Skin epidermis (tissue), 12 donors: Measurements from ENCODE around the gene DGKI.
"Not testable (repeated sequence)": the region's sequence is repeated elsewhere in the genome, so short reads cannot be mapped to it uniquely, and the experiment has no call there.

Source experiments
- H3K27ac ChIP-seq, 21 experiments: fragments of 200-600 bp; sonication (generic) in 11 of 21; one replicate each; pipeline ENCODE4 v1.5.0; 2020; ENCODE audit warnings: mild to moderate bottlenecking in 3 of 21, inconsistent platforms in 2 of 21, moderate library complexity in 2 of 21
- H3K4me3 ChIP-seq, 7 experiments: fragments of 200-600 bp; sonication (generic) in 2 of 7; one replicate each; pipeline ENCODE4 v1.5.0; 2020; ENCODE audit warnings: inconsistent platforms in 2 of 7, mild to moderate bottlenecking in 2 of 7, moderate library complexity in 1 of 7

DGKI gene

DNA sequence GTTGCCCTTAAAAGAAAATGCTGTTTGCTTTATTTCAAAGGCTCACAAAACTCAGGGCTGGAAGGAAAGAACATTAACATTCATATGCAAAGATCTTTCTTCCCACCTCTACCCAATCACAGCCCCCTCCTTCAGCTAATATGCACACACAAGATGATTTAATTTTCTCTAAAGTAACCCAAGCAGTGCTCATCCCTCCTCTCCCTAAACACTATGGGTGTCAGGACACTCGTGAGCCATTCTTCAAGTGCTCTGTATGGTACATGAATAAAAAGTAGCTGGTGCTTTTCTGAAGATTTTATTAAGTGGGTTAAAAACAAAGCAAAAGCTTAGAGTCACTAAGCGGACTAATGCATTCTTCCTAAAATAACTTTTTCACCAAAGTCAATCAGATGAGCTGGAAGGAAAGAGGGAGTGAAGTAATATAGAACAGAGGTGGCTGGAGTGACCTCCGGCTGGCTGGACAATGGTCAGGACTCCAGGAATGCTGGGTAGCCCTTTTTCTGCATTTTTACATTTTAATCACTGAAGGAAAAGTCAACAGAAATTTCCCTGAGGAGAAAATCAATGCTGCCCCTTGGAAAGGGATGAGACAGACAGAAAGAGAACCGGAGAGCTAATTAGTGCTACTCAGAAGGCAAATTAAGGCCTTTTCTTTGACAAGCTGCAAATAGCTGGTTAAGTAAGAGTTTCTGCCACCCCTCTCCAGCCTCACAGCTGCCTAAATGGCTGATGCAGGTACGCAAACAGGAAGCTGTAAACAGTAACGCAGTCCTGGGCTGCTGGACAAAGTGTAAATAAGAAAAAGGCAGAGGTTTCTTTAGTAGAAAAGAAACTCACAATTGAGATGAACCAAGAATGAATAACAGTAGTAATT is 6.6 kb downstream of the DGKI start:
- no peak overlapping the region for H3K4me3 ChIP-seq
- H3K27ac ChIP-seq: no peak overlapping the region

DNA sequence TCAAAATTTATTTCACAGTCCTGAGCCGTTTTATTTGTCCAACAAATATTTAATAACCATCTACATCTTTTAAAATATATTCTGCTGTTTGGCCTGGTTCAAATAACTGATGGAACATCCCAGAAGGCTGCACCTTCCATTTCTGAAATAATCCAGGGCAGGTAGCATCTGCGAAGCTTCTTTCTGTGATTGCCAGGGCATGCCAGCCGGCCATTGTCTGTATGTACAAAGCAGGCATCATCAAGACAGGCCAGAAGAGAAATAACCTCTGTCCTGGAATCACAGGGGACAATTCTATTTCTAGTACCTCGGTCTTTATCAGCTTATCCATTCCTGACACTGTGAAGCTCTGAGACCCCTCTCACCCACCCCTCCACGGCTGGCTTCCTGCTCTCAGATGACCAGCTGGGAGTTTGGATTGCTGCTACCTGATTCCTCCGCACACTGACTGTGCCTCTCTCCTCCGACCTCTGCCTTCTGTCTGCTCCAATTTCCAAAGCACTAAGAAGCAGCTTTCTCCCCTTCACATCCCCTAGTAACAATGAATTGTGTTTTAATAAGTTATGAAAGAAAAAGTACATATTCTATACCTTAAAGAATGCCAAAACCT is 8.0 kb downstream of the DGKI start:
- Histone ChIP-seq H3K27ac (no peak overlapping the region), H3K4me3 (no peak overlapping the region)

DNA sequence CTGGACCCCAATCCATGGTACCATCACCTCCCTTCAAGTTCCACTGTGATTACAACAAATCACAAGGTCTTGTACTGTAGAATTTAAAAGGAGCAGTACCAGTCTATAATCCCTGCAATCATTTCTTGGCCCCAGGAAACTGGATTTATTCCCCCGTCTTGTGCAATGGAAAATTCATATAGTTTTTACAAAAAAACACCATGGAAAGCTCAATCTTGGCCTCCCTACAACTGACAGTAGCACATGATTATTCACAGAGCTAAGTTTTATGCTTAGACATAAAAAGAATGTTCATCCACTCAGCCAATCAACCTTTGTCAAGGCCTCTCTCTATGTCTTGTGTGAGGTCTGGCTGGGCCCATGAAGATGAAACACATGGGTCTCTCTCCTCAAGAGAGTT is 10.2 kb downstream of the DGKI start:
- H3K27ac ChIP-seq: no peak overlapping the region

DNA sequence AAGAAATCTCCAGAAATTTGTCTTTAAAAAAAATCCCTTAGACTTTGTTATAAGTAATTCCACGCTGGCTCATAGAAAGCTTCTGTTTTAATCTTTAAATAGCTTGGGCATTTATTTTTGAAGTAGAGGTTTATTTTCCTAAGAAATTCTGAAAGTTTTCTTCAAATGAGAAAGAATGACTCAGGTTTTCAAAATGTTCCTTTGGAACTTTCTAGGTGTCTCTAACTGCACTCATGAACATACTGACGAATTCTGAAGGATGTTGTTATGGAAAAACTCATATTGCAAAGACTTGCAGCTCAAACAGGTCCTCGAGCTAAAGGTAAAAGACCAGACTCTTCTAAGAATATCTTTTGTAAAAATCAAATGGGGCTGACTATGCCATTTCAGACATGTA is 10.7 kb downstream of the DGKI start:
- Histone ChIP-seq H3K27ac (no peak overlapping the region), H3K4me3 (no peak overlapping the region)

More for the DNA sequence above, 10.2 kb downstream of the DGKI start:
- no peak overlapping the region for H3K4me3 ChIP-seq

DNA sequence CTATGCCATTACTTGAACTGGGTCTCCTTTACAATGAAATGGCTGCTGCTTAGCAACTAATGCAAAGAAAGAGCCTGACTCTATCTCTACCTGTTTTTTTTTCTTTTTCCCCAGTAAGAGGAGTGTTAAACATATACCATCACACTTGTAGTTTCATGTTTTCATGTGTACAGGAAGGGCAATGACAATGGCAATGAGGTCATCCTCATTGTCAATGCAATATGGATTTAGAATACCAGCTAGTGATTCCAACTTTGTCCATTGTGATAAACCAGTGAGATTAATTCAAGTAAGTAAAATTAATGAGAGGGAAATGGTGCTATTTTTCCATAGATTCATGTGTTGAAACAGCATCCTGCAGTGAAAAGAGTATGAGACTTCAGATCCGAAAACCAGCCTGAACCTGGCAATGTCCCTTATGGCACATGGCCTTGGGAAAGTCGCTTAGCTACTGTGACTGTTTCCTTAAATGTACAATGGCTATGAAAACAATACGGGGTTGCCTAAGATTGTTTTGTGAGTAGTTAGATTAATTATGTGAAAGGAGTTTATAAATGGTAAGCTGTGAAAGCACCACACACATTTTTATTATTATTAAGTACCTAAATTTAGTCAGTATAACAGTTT is 11.2 kb downstream of the DGKI start:
- H3K27ac ChIP-seq: no peak overlapping the region
- no peak overlapping the region for H3K4me3 ChIP-seq

DNA sequence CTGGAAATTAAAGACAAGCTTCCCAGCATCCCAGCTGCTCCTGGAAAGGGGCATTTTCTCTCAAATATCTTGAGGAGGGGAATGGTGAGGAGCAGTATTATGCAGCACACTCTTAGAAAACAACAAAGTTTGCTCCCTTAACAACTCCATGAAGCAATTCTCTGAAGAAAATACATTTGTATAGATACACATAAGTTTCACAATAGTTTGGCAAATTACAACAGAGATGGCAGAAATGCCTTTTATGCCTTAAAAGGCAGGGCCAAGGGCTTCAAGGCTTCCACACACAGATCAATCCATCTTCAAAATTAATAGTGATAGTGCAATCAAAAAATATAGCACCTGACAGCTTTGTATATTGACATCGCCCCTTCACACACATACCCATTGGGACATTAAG is 12.2 kb downstream of the DGKI start:
- no peak overlapping the region for H3K27ac ChIP-seq
- H3K4me3 ChIP-seq: no peak overlapping the region

DNA sequence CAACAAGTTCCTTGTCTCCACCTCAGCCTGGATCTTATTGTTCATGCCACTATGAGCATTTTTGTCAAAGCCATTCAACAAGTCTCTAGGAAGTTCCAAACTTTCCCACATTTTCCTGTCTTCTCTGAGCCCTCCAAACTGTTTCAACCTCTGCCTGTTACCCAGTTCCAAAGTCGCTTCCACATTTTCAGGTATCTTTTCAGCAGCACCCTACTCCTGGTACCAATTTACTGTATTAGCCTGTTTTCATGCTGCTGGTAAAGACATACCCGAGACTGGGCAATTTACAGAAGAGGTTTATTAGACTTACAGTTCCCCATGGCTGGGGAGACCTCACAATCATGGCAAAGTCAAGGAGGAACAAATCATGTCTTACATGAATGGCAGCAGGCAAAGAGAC is 13.8 kb downstream of the DGKI start:
- H3K4me3 ChIP-seq, H3K27ac ChIP-seq: not testable (repeated sequence)

DNA sequence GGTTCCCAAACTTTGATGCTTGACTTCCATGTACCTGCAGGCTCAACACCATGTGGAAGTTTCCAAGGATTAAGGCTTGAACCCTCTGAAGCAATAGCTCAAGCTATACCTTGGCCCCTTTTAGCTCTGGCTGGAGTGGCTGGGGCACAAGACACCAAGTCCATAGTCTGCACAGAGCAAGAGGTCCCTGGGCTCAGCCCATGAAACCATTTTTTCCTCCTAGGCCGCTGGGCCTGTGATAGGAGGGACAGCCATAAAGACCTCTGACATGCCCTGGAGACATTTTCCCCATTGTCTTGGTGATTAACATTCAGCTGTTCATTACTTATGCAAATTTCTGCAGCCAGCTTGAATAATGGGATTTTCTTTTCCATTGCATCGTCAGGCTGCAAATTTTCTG is 14.4 kb downstream of the DGKI start:
- H3K4me3 ChIP-seq: no peak overlapping the region

DNA sequence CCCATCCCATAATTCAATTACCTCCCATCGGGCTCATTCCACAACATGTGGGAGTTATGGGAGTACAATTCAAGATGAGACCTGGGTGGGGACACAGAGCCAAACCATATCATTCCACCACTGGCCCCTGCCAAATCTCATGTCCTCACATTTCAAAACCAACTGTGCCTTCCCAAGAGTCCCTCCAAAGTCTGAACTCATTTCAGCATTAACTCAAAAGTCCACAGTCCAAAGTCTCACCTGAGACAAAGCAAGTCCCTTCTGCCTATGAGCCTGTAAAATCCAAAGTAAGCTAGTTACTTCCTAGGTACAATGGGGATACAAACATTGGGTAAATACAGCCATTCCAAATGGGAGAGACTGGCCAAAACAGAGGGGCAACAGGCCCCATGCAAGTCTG is 15.2 kb downstream of the DGKI start:
- not testable (repeated sequence) for H3K27ac ChIP-seq, H3K4me3 ChIP-seq

More for the DNA sequence above, 14.4 kb downstream of the DGKI start:
- H3K27ac ChIP-seq: no peak overlapping the region

DNA sequence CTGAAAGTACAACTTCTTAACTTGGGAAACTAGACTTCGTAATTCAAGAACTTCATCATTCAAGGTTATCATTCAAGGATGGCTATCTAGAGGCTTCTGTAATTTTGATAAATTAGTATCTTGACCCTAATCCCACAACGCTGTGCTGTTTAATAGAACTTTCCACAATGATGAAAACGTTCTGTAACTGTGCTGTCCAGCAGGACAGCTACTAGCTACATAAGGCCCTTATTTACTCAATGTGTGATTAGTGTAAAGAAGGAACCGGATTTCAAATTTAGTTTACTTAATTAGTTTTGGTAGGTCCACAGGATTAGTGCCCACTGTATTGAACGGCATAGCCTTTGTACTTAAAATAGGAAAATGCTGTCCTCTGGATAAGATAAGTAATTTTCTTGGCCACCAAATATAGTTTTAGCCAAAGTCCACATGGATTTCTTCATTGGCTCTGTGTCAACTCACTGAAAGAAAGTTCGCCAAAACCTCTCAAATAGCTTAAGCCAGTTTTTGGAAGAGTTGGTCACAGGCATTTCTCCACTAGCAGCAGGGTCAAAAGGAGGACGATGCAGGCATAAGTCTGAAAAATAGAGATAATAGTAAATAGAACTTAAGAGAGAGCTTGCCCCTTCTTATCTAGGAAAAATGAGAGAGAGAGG is 17.3 kb downstream of the DGKI start:
- no peak overlapping the region for H3K27ac ChIP-seq

DNA sequence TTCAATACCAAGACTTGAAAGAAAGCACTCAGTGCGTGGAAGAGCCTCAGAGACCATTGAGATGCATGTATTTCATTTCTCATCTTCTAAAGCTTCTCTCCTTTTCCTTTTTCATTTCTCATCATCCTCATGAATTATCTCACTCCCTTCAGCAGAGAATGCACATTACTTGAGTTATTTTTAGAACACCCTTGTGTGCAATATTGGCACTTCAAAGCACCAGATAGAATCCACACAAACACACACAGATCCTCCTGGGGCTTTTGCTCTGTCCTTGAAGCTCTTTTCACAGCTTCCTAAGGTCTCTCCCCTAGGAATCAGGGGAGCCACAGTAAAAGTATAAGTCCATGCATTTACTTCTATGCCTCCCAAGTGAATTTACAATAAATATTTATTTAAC is 18.3 kb downstream of the DGKI start:
- Histone ChIP-seq H3K4me3 (no peak overlapping the region), H3K27ac (no peak overlapping the region)

More for the DNA sequence above, 17.3 kb downstream of the DGKI start:
- no peak overlapping the region for H3K4me3 ChIP-seq

DNA sequence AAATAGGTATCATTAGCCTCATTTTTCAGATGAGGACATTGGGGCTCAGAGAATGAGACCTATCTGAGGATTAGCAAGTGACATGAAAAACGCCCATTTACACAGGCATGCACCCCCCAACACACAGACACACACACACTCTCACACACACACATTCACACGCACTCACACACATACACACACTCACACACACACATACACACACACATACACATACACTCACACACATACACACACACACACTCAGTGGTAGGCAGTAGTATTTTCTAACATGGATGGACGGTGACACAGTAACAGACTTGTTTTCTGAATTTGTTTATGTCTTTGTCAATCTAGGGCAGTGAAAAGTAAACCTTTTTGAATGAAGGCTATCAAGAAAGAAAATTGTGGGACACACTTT is 21.3 kb downstream of the DGKI start:
- Histone ChIP-seq H3K27ac (no peak overlapping the region), H3K4me3 (no peak overlapping the region)

DNA sequence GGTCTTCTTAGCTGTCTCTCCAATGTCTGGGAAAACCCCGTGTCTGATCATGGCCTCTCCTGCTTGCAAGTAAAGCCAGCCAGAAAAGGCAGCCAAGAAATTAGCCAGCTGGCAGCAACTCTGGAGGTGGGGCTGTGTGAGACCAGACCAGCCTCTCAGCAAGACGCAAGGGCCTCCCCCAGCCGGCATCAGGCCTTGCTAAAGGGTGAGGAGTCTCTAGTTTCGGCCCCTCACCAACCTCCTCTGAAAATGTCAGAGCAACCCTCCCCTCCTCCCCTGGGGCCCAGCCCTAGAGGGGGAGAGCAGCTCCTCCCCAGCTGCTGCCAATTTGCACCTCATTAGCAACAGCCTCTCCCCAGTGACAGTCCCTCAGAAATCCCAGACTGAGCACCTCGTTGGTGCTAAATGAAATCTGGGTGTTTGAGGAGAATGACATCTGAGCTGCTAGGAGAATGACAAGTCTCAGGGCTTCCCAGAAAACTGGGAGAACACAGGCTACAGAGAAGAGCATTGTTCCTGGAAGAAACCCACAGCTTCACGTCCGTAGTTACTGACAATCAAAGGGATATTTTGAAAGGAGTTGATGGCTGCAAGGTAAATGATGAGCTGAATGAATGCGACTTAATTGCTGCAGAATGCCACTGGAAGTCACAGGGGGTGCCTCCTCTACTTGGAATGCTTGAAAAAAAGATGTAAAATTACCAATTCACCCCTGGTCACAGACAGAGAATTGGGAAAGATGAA is 25.9 kb downstream of the DGKI start:
- Histone ChIP-seq H3K27ac (peak overlapping the region in 1 of 21 experiments; percentile 30), H3K4me3 (no peak overlapping the region)

DNA sequence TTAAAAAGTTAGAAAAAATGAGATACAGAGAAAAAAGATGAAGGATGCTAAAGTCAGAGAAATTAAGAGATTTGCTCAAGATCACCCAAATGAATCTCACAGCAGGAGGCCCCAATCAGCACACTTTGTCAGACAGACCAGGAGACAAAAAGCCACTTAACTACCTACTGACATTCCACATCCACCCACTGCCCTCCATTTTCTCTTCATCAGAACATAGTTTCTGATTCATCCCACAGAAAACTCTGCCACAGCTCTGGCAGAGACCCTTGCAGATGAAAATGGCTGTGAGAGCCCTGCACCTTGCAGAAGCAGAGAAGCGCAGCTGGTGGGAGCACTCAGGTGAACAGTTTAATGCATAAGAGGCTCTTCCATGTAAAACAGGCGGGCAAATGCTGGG is 26.6 kb downstream of the DGKI start:
- H3K27ac ChIP-seq: peak overlapping the region in 1 of 21 experiments; percentile 30
- no peak overlapping the region for H3K4me3 ChIP-seq

DNA sequence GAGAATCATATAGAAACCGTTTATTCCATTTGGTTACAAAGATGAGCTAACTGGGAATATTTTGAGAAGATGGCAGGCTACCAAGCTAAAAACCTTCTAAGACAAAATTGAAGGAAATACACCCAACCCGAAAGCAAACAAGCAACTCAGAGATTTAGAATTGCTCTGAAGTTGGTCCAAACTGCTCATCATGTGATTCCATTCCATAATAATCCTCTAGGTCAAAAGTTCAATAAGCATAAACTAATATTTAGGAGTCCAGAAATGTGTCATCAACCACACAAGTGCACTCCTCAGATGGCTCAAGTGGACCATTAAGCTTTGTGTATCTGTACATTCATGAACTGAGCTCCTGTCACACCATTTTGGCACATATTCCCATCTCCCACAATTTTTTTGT is 28.7 kb downstream of the DGKI start:
- no peak overlapping the region for H3K27ac ChIP-seq
- no peak overlapping the region for H3K4me3 ChIP-seq

DNA sequence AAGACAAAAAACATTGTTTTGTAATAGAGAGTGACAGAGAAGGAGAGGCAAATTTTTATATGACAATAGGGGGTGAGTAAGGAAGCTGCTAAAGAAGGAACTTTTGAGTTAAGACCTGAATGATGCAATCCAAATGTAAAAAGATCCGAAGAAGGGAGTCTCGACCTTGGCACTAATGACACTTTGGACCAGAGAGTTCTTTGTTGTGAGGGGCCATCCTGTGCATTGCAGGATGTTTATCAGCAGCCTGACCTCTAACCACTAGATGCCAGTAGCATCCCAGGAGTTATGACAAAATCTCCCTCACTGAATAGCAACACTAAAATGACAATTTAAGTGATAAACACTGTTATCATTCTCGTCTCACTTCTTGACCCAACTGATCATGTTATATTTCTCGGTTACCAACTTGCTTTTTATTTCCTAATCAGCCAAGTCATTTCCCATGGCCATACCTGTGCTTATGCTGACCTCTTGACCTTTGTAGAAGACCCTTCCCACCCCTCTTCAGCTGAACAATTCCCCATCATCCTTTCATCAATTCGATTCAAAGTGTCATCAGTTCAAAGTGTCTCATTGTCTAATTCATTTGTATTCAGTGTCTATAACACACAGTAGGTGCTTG is 30.0 kb downstream of the DGKI start:
- H3K27ac ChIP-seq: no peak overlapping the region
- no peak overlapping the region for H3K4me3 ChIP-seq

DNA sequence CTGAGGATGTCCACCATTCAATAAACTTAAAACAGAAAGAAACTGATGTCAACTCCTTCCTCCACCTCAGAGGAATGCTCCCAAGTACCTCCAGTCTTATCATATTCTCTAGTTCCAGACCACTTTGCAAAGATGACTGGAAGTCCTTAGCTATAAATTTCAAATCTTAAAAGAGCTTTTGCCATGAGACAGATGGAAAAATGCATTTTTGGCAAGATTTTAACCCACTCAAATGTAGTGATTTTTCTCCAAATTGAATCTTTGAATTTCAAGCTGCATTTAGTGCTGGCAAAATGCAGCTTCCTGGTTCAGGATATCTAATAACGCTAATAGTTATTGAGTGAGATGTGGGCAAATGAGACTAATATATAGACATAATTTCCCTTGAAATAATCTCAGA is 33.2 kb downstream of the DGKI start:
- no peak overlapping the region for H3K27ac ChIP-seq
- no peak overlapping the region for H3K4me3 ChIP-seq

DNA sequence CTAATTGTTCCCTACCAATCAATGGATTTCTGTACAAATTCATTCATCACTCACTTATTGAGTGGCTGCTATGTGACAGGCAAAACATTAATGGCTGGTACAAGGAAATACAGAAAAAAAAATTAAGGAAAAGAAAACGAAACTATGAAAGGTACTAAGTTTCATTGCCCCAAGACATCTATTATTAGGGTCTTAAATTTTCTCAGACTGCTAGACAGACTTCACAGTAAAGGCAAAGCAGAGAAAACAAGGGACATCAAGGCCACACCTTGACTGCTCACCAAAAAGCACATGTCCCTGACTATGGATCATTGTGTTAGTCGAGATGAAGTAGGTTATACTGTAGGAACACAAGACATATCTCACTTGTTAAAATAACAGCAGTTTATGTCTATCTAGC is 36.5 kb downstream of the DGKI start:
- Histone ChIP-seq H3K27ac (no peak overlapping the region), H3K4me3 (no peak overlapping the region)

DNA sequence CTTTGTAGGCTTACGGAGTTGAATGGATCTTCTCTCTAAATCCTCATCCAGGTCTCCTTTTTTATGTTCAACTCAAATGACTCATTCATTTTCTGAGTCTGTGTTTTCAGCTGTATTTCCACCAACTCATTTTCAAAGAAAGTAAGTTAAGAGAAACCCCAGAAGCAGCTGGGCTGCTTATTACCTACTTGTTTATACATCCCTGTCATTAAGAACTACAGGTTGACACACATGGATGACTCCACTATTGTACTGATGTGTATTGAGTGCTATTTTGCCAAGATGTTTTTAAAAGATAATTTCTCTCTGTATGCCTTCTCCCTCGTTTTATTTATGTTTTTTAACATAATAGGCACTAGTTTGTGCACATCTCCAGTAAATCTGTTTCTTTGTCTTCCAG is 41.9 kb downstream of the DGKI start:
- no peak overlapping the region for H3K27ac ChIP-seq
- no peak overlapping the region for H3K4me3 ChIP-seq
